HepG2 (cell line): ENCODE results near the gene AKAP10. TPM values are rescaled to one million over a fixed set of nuclear protein-coding genes. Genes with fewer than 3 reads are reported as not detected.

Source experiments
- CTCF ChIP-seq: sonication (generic); formaldehyde crosslinking; IDR thresholded peaks from 2 replicates; pipeline ENCODE4 v1.5.0; 2020; ENCODE audit warnings: mild to moderate bottlenecking, missing genetic modification reagents, moderate library complexity
- IKZF1 ChIP-seq: fragments of 450-650 bp; IDR thresholded peaks from 2 replicates; pipeline ENCODE4 v1.7.1; 2016
- MYC ChIP-seq: sonication (generic); formaldehyde crosslinking; IDR thresholded peaks from 2 replicates; pipeline ENCODE4 v1.9.0; 2021; ENCODE audit warnings: missing genetic modification reagents, borderline replicate concordance
- NFAT5 ChIP-seq: sonication (generic); formaldehyde crosslinking; IDR thresholded peaks from 2 replicates; pipeline ENCODE4 v1.4.0; 2020; ENCODE audit warnings: missing genetic modification reagents
- PHF20 ChIP-seq: sonication (generic); formaldehyde crosslinking; IDR thresholded peaks from 2 replicates; pipeline ENCODE4 v1.5.0; 2020; ENCODE audit warnings: mild to moderate bottlenecking, missing genetic modification reagents
- RNF2 ChIP-seq: fragments of 450-650 bp; conservative IDR thresholded peaks from 2 replicates; pipeline ENCODE4 v1.6.1; 2016; ENCODE audit warnings: low read depth
- SKIL ChIP-seq: sonication (generic); formaldehyde crosslinking; IDR thresholded peaks from 2 replicates; pipeline ENCODE4 v1.8.0; 2022; ENCODE audit warnings: missing genetic modification reagents, mild to moderate bottlenecking, moderate library complexity, borderline replicate concordance
- UBTF ChIP-seq: sonication (generic); formaldehyde crosslinking; IDR thresholded peaks from 2 replicates; pipeline ENCODE4 v1.4.0; 2020; ENCODE audit warnings: mild to moderate bottlenecking, missing genetic modification reagents
- ZFP91 ChIP-seq: sonication (generic); formaldehyde crosslinking; IDR thresholded peaks from 2 replicates; pipeline ENCODE4 v1.9.0; 2022; ENCODE audit warnings: missing genetic modification reagents, mild to moderate bottlenecking, borderline replicate concordance
- ZNF101 ChIP-seq: sonication (generic); formaldehyde crosslinking; IDR thresholded peaks from 2 replicates; pipeline ENCODE4 v1.4.0; 2020; ENCODE audit warnings: mild to moderate bottlenecking, low read depth, missing genetic modification reagents, borderline replicate concordance
- ZNF12 ChIP-seq: sonication (generic); formaldehyde crosslinking; IDR thresholded peaks from 2 replicates; pipeline ENCODE4 v1.5.0; 2020; ENCODE audit warnings: missing genetic modification reagents
- ZNF570 ChIP-seq: sonication (generic); formaldehyde crosslinking; IDR thresholded peaks from 2 replicates; pipeline ENCODE4 v1.4.0; 2020; ENCODE audit warnings: mild to moderate bottlenecking, missing genetic modification reagents, borderline replicate concordance
- ZNF777 ChIP-seq: sonication (generic); formaldehyde crosslinking; IDR thresholded peaks from 2 replicates; pipeline ENCODE4 v1.4.0; 2020; ENCODE audit warnings: missing genetic modification reagents
- ZNF800 ChIP-seq: sonication (generic); formaldehyde crosslinking; IDR thresholded peaks from 2 replicates; pipeline ENCODE4 v1.4.0; 2020; ENCODE audit warnings: missing genetic modification reagents
- polyA plus RNA-seq, 8 experiments: library from polyadenylated mRNA; depleted of rRNA in 3 of 8; stranded (reverse) in 7 of 8; unstranded in 1 of 8; fragments of >200 nt; fragmentation: Illumina TruSeq in 4 of 8; extraction: Trizol in 4 of 8; gene quantifications; 2 replicates each; pipeline versions ENCODE4 v1.2.1 to v1.2.3, GENCODE V29; 2011 to 2016; ENCODE audit warnings: low read depth in 4 of 8, missing spikeins in 1 of 8, mixed read lengths in 1 of 8; ENCODE audit not compliant: insufficient read depth in 1 of 8
- total RNA-seq, 5 experiments: library from RNA; depleted of rRNA; stranded (reverse); fragments of >200 nt; fragmentation: Illumina TruSeq; extraction: Trizol; gene quantifications; 2 replicates each; pipeline ENCODE4 v1.2.3, GENCODE V29; 2016; ENCODE audit warnings: low read depth in 1 of 5

Gene AKAP10
- total and polyA plus RNA-seq, 2 of the 13 experiments (the other 11 are each of a cell fraction or from before 2014, with no cell fraction given) = 17.6 to 21.7 TPM

- TF ChIP-seq ZNF800 (0 out of 2 replicates have a peak, but pooled peaks have one; percentile 39), SKIL (CRISPR knock-in tag) (no peak), ZNF570 (CRISPR knock-in tag) (no peak), NFAT5 (CRISPR knock-in tag) (peak; percentile 56; the same call in 1 of the 2 replicates), CTCF (CRISPR knock-in tag) (peak; percentile 53), ZNF777 (CRISPR knock-in tag) (peak; percentile 82), ZNF12 (no peak), ZFP91 (CRISPR knock-in tag) (peak; percentile 48; the same call in 1 of the 2 replicates), PHF20 (peak; percentile 23; the same call in 1 of the 2 replicates), RNF2 (peak; percentile 40; the same call in 1 of the 2 replicates), IKZF1 (no peak), UBTF (peak; percentile 68), MYC (CRISPR knock-in tag) (peak; percentile 37; the same call in 1 of the 2 replicates), ZNF101 (CRISPR knock-in tag) (no peak)
Observed at GRCh38 chr17:19867079-19867328, 110.6 kb downstream of the AKAP10 start (continued).
